Left lung (tissue), 10 donors: ENCODE data around the gene ZNF296. TPM values are rescaled to one million over a fixed set of nuclear protein-coding genes. Genes with fewer than 3 reads are reported as not detected.

Source experiments
- ATAC-seq: fragments of 200-7000 bp; cut with Tn5 transposase; one replicate; pipeline ENCODE4 v1.9.1; 2020; ENCODE audit warnings: moderate library complexity
- DNase-seq, 4 donors: peaks; one replicate each; pipeline ENCODE4 v3.0.0-alpha.2; 2013 to 2020
- H3K27ac ChIP-seq, 2 donors: fragments of 200-600 bp; sonication (generic) in 1 of 2; one replicate each; pipeline versions ENCODE4 v1.5.0 to v1.8.0; 2020 to 2021
- H3K27me3 ChIP-seq, 2 donors: fragments of 200-600 bp; sonication (generic) in 1 of 2; one replicate each; pipeline versions ENCODE4 v1.5.0 to v1.8.0; 2020 to 2021
- H3K36me3 ChIP-seq, 2 donors: fragments of 200-600 bp; sonication (generic) in 1 of 2; one replicate each; pipeline versions ENCODE4 v1.5.0 to v1.8.0; 2020 to 2021
- H3K4me1 ChIP-seq, 2 donors: fragments of 200-600 bp; one replicate each; pipeline ENCODE4 v1.8.0; 2021
- H3K4me3 ChIP-seq, 2 donors: fragments of 200-600 bp; sonication (generic) in 1 of 2; one replicate each; pipeline versions ENCODE4 v1.5.0 to v1.8.0; 2020 to 2021; ENCODE audit warnings: mild to moderate bottlenecking in 1 of 2
- H3K9me3 ChIP-seq, 2 donors: fragments of 200-600 bp; sonication (generic) in 1 of 2; one replicate each; pipeline versions ENCODE4 v1.5.0 to v1.8.0; 2020 to 2021
- CTCF ChIP-seq, 2 donors: fragments of 200-600 bp; sonication (generic) in 1 of 2; IDR thresholded peaks; one replicate each; pipeline versions ENCODE4 v1.5.0 to v1.8.0; 2021; ENCODE audit warnings: antibody characterized with exemption in 2 of 2
- intact Hi-C, 2 donors: fragments of 100-400 bp; cut with DNase I; formaldehyde crosslinking; loops; one replicate each; pipeline versions ENCODE4 v1.11.2 to v1.14.2; 2022
- polyA plus RNA-seq, 6 donors: library from polyadenylated mRNA; unstranded; fragments of 120-200 nt; gene quantifications; one replicate each; pipeline ENCODE4 v1.2.1, GENCODE V29; 2013; ENCODE audit not compliant: insufficient read length in 6 of 6
- total RNA-seq, 2 donors: library from RNA; stranded (reverse); fragmentation: NEBNext Ultra II Directional; extraction: Animal tissue kit (Norgen Biotek cat#: 25700); gene quantifications; one replicate each; pipeline ENCODE4 v1.2.1, GENCODE V29; 2021
- donor health status: DM: no; HTN: yes; CAD: no.
- donor health status: DM: no; HTN: no; CAD: no.

Gene ZNF296
- total and polyA plus RNA-seq, 8 donors, result 0.43 to 2.0 (median 1.0) TPM

- TF ChIP-seq CTCF (IDR thresholded peaks at IDR 0.05), result no peak
- Histone ChIP-seq H3K27ac (no peak overlapping the region), H3K4me3 (no peak overlapping the region), H3K4me1 (peaks cover 8 to 22% of the 10 kb centered on the region in 2 donors), H3K27me3 (no peaks in the 10 kb centered on the region), H3K36me3 (peaks cover 0 to 53% of the 10 kb centered on the region in 2 donors), H3K9me3 (no peaks in the 10 kb centered on the region)
- ATAC-seq (peak; percentile 4), DNase-seq (no peak)
- intact Hi-C loops, result no loop called here
Measured at GRCh38 chr19:45071969-45072790, 4.1 kb downstream of the ZNF296 start.

- intact Hi-C loops, result no loop called here
- DNase-seq, result no peak
- Histone ChIP-seq H3K36me3 (peaks cover 0 to 59% of the 10 kb centered on the region in 2 donors), H3K27ac (no peak overlapping the region), H3K9me3 (no peaks in the 10 kb centered on the region), H3K27me3 (no peaks in the 10 kb centered on the region), H3K4me1 (peaks cover 2 to 15% of the 10 kb centered on the region in 2 donors), H3K4me3 (no peak overlapping the region)
- no peak for TF ChIP-seq CTCF (IDR thresholded peaks at IDR 0.05)
- ATAC-seq, result no peak
Measured at GRCh38 chr19:45071545-45071938, 4.7 kb downstream of the ZNF296 start.

GRCh38 chr19:45070861-45071544 is 5.3 kb downstream of the ZNF296 start:
- Histone ChIP-seq H3K27ac (no peak overlapping the region), H3K4me1 (peaks cover 0 to 12% of the 10 kb centered on the region in 2 donors), H3K27me3 (no peaks in the 10 kb centered on the region), H3K36me3 (peaks cover 0 to 65% of the 10 kb centered on the region in 2 donors), H3K4me3 (no peak overlapping the region), H3K9me3 (no peaks in the 10 kb centered on the region)
- no peak for TF ChIP-seq CTCF (IDR thresholded peaks at IDR 0.05)
- DNase-seq (no peak), ATAC-seq (no peak)
- intact Hi-C loops, result no loop called here

GRCh38 chr19:45070214-45070613 is 6.1 kb downstream of the ZNF296 start:
- no peak for TF ChIP-seq CTCF (IDR thresholded peaks at IDR 0.05)
- ATAC-seq, result no peak
- no peak for DNase-seq
- Histone ChIP-seq H3K9me3 (no peaks in the 10 kb centered on the region), H3K36me3 (peaks cover 0 to 73% of the 10 kb centered on the region in 2 donors), H3K27ac (no peak overlapping the region), H3K27me3 (no peaks in the 10 kb centered on the region), H3K4me1 (peaks cover 0 to 11% of the 10 kb centered on the region in 2 donors), H3K4me3 (no peak overlapping the region)
- intact Hi-C loops, result no loop called here

GRCh38 chr19:45069056-45069455 is 7.2 kb downstream of the ZNF296 start:
- Histone ChIP-seq H3K36me3 (peaks cover 0 to 84% of the 10 kb centered on the region in 2 donors), H3K9me3 (no peaks in the 10 kb centered on the region), H3K4me3 (no peak overlapping the region), H3K27ac (no peak overlapping the region), H3K4me1 (no peaks in the 10 kb centered on the region), H3K27me3 (no peaks in the 10 kb centered on the region)
- no peak for DNase-seq
- peak; percentile 48 for ATAC-seq
- TF ChIP-seq CTCF (IDR thresholded peaks at IDR 0.05), result no peak
- intact Hi-C loops, result no loop called here
